NCI-H2107 (cell line): Measurements from ENCODE around the gene BTBD17.

Experiments used
- DNase-seq: peaks from one replicate; lab custom pipeline; 2025; lab: John Stamatoyannopoulos, UW

The BTBD17 gene

DNA sequence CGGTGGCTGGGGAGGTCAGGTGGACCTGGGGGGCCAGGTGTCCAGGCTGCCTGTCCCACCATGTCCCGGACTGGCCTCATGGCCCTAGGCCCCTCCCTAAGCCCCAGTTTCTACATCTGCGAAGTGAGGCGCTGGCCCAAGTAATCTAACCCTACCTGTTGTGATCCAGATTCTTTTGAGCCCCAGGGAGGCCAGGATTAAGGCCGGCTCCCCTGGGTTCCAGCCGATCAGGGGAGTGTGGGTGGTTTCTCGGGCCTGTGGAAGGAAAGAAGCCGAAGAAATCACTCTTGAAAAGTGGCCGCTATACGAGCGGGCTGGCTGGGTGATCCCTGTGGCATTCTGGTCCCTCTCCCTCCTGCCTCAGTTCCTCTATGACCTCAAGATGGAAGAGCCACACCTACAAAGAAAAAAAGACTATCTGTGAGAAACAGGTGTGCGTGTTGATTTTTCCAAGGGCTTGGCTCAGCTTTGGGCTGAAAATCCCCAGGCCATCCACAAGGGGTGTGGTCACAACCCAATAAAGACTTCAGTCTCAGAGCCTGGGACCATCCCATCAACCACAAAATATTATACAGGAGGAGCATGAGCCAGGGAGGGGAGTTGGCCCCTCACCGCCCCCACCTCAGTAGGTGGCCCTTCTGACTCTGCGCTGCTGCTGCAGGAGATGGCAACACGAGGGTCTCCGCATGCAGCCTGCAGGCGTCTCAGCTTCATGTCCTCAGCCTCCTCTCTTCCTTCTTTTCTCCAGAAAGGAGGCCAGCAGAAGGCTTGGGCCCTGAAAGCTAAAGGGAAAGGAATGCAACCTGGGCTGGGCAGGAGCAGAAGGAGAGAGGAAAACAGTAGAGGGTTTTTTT is 25.9 kb upstream of the BTBD17 start:
- DNase-seq, result no peak

DNA sequence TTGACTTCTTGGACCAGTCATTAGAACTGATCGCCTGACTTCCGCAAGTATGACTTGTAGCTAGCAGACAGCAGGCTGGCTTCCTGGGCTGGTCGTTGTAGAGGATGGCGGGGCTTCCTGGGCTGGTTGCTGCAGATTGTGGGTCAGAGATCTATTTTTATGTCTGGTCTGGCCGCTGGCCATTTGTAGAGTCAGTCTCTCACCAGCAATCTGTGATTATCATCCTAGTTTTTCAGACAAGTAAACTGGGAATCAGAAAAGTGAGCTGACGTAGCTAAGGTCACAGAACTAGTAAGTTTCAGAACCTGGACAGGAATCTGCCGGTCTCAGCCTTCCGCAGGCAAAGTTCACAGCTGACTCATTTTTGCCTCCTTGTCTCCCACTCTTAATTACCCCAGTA is 24.7 kb upstream of the BTBD17 start:
- DNase-seq, result no peak

- no peak for DNase-seq
Observed at GRCh38 chr17:74385201-74385600, 23.5 kb upstream of the BTBD17 start.

GRCh38 chr17:74383141-74383540 is 21.5 kb upstream of the BTBD17 start:
- DNase-seq, result no peak

DNA sequence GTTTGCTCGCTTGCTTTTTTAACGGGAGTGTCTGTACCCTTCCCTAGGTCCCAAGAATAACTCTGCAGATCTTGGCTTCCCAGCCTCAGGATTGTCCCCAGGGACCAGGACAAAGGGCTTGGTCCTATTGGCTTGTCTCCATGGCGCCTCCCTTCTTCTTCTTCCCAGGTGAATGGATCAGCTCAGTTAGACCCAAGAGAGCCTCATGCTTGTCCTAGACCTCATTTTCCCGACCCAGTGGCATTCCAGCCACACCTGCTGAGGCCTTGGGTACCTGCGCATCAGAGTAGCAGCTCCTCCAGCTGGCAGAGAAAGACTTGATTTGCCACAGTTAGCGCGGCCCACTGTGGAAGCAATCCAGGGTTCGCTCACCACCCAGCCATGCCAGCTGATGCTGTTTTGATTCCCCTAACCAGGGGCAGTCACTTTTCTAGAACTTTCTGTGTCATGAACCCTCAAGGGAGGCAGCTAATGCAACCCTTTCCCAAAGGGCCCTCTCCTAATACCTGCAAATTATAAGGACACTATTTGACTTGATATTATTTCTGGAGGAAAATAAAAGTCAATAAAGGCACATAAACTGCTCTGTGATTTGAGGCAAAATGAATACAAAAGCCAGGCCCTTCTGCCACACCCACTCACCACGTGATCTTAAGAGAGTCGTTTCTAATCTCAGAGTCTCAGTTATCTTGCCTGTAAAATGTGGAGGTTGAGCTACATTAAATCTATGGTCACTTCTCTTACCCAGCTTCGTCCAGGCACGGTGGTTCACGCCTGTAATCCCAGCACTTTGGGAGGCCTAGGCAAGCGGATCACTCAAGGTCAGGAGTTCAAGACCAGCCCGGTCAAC is 19.5 kb upstream of the BTBD17 start:
- no peak for DNase-seq

- DNase-seq, result peak; percentile 77
Observed at GRCh38 chr17:74380086-74380958, 18.7 kb upstream of the BTBD17 start.

GRCh38 chr17:74379495-74380085 is 17.9 kb upstream of the BTBD17 start:
- peak; percentile 86 for DNase-seq

GRCh38 chr17:74374858-74375257 is 13.2 kb upstream of the BTBD17 start:
- no peak for DNase-seq

DNA sequence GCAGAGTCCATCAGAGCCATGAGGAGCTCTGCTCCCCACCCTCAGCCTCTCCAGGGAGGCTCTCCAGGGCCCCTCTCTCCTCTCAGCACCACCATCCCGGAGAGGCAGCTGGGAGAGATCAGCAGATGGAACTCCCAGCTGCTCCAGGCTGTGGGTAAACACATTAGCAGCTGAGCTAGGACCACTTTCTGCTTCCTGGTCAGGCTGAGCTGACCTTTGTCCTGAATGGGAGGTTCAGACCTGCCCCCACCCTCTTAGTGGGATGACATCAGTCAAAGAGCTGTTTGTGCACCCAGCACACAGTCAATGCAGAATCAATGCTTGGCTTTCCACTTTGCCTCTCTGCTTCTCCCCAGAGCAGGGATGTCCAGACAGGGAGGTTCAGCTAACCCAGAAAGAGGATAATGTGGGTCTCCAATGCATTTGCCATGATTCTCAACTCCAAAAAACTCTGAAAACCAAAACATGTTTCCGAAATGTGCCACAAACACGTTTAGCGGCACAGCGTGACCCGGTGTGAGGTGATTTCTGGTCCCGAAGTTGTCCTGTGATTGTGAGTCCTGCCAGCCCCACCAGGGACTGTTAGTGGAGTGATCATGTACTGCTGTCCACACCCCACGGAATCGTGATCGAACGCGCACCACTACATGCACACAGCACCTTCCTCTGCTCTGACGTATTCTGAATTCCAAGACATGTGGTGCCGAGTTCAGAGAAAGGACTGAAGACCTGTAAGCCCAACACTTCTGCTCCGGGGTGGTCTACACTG is 12.4 kb upstream of the BTBD17 start:
- DNase-seq, result no peak

- no peak for DNase-seq
Observed at GRCh38 chr17:74372426-74372825, 10.8 kb upstream of the BTBD17 start.

DNA sequence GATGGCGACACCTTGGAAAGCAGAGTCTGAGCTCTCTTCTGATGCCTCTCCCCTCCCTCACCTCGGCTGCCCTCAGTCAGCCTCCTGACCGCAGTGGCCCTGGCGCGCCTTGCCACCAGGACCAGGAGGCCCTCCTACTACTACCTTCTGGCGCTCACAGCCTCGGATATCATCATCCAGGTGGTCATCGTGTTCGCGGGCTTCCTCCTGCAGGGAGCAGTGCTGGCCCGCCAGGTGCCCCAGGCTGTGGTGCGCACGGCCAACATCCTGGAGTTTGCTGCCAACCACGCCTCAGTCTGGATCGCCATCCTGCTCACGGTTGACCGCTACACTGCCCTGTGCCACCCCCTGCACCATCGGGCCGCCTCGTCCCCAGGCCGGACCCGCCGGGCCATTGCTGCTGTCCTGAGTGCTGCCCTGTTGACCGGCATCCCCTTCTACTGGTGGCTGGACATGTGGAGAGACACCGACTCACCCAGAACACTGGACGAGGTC is 10.0 kb upstream of the BTBD17 start:
- DNase-seq, result no peak

- no peak for DNase-seq
Observed at GRCh38 chr17:74369665-74370490, 8.2 kb upstream of the BTBD17 start.

DNA sequence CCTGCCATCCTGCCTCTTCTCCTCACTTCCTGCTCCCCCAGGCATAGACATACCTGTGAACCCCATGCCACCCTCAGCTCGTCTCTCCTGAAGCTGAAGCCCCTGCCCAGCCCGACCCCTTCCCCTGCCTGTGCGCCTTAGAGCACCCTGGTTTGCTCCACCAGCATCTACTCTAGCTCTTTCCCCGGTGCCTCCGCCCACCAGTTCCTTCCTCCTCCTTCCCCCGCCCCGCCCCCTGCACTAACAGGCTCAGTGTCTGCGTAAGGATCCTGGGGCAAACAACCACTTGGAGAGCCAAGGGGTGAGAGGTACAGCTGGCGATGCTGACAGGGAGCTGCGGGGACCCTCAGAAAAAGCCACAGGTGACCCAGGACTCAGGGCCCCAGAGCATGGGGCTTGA is 7.6 kb upstream of the BTBD17 start:
- no peak for DNase-seq

DNA sequence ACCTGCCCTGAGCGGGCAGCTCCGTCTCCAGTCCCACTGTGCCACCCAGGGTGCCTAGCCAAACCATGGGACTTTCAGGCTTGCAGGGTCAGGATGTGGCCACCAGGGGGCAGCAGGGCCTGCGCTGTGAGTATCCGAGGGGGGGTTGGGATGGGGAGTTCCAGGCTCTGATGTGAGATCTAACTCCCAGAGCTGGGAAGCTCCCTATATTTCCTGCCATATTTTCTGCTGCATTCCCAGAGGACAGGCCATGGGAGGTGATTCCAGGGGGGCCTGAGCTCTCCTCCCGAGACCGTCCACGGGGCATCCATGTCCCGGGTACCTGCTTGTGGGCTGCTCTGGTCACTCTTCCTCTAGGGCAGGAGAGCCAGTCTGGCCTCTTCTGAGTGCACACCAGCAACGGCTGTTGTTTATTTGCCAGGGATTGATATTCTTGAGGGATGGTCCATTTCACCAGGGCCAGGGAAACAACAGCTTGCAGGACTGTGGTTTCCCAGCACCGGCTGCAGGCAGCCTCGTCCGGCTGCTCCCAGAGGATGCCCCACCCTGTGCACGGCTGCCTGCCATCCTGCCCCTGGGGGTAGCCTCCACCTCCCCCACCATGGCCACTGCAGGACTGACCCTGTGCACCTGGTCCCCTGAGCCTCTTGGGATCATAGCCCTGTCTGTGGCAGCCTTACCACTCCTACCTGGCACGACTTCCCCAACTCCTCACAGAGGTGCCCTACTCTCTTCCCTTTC is 6.8 kb upstream of the BTBD17 start:
- peak; percentile 37 for DNase-seq

DNA sequence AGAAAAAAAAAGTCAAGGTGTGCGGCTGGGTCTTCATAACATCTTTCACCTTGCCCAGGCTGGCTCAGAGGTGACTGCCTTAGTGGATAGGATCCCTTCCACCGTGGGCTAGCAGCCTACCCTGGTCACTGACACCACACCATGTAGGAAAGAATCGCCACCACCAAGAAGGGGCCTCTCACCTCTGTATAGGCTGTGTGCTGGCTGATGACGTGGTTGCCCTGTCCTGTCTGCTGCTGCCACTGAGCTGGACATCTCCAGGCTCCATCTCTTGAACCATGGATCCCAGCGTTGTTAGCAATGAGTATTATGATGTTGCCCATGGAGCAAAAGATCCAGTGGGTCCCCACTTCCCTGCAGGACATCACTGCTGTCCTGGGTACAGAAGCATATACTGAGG is 5.5 kb upstream of the BTBD17 start, which contains the start of gene GPR142:
Gene GPR142, plus strand, starts transcription at position 301 of the 400 bp plus-strand sequence. CDS start 2,035 bp downstream, outside the sequence.
- no peak for DNase-seq

DNA sequence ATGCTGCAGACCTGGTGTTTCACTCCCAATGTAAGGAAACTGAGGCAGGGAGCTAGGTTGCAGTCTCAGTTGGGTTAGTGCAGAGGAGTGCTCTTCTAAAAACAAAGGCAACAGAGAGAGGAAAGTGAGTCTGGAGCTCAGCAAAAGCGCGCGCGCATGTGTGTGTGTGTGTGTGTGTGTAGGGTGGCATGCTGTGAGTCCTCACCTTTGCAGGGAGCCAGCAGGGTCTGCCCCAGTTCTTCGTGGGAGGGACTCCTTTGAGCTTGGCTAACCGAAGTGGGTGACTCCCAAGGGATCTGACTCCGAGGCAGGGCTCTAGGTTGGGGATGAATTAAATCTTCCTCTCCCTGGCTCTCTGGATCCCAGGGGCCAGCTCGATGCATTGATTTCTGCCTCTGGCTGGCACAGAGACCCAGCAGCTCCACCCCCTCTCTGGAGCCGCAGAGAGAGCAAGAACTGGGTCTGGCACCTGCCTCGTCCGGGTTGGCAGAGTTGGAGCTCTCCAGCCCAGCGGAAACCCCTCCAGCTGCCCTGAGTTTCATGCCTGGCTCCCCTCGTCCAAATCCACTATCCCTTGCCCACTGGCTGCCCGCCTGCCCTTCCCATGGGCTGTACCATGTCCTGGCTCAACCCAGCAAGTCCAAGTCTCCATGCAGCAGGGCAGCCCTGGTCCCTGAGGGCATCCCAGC is 1.3 kb upstream of the BTBD17 start:
- DNase-seq, result peak; percentile 43

DNA sequence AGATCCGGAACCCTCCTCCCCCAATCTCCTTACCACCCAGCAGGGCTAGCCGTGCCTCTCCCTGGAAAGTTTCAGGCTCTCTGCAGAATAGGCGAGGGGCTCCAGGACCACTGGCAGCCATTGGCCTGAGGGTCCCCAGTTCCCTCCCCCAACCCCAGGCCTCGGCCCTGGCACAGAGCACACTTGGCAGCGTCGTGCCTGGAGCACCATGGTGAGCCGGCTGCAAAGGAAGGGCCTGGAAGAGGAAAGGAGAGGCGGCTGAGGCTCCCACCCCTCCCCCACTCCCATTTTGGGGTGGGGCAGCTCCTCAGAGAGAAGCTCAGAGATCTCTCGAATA is 369 bp upstream of the BTBD17 start:
- DNase-seq, result no peak

GRCh38 chr17:74360899-74361229 is 804 bp downstream of the BTBD17 start:
- DNase-seq, result no peak

DNA sequence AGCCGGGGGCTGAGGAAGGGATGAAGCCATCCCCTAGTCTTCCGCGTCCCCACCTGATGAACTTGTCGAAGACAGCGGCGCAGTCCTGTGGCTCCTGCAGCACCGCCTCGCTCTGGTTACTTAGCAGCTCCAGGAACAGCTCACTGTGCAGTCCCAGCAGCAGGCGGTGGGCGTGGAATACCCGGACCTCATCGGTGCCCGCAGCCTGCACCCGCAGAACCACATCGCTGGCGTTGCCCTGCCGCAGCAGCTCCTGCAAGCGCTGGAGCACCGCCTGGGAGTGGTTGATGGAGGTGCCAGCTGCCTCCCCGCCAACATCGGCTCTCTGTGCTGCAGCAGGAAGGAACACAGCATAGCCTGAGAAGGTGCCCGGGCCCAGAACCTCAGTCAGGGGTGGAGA is 1.8 kb downstream of the BTBD17 start:
- DNase-seq, result no peak
